HG03280 (cell line): ENCODE measurements around the gene SLC2A8.

Source experiments
- ATAC-seq: cut with Tn5 transposase; IDR thresholded peaks from one replicate; pipeline ENCODE4 v1.9.1; 2021; ENCODE audit warnings: mild to moderate bottlenecking, moderate library complexity; ENCODE audit not compliant: unreplicated experiment

SLC2A8 gene

DNA sequence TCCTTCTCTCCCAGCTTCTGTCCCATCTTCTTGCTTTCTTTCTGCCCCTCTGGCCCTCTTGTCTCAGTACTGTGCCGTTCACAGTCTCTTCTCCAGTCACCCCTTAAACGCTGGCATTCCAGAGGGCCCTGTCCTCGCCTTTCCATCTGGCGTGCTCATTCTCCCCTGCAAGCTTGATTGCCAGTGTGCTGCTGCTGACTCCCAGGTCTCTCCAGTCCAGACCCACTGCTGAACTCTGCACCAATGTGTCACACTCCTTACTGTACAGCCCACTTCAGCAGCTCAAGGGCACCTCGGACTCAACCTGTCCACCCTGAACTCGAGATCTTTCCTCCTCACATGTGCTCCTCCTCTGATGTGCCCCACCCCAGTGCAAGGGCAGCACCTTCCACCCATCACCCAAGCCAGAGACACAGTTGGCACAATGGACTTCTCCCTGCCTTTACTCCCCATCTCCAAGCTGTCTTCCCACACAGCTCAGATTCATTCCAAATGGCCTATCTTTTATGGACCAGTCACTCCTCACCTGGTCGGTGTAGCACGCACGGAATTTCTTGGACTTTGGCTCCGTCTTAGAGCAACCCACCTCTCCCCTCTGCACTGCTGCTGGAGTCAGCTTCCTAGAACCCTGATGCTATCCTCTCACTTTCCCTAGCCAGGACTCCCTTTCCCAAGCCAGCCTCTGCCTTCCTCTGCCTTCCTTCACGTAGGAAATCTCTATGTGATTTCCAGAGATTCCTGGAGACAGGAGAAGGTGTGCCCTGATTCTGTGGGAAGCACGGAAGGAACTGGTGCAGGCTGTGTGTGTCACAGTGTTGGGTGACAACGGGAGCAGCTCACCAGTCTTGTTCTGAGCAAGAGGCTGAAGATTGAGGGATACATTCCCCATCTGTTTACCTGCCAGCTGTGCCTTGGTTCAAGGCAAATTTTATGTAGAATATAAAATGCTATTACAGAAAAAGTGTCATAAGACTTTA lies 26.0 kb upstream of the SLC2A8 start:
- no peak for ATAC-seq

DNA sequence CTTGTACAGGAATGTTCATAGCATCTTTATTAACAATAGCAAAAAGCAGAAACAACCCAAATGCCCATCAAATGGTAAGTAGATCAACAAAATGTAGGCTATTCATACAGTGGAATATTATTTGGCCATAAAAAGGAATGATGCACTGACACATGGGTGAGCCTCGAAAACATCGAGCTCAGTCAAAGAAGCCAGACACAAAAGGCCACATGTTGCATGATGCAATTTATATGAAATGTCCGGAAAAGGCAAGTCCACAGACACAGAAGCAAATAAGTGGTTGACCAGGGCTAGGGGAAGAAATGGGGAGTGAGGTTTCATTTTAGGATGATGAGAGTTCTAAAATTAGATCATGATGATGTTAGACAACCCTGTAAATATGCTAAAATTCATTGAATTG lies 16.5 kb upstream of the SLC2A8 start:
- ATAC-seq, result no peak

DNA sequence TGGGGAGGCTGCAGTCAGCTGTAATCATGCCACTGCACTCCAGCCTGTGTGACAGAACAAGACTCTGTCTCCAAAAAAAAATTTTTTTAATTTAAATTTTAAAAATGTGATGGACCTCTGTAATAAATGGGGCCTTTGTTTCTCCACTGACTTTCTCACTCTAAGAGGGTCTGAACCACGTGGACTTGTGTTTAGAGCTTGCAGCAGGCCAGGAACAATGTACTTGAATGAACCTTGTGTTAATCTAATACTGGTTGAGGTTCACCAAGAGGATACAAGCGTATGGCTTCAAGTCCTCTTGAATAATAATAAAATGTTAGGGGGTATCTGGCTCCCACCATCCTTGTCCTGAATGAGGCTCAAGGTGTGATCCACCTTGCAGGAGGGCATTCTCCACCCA lies 14.4 kb upstream of the SLC2A8 start:
- ATAC-seq, result no peak

DNA sequence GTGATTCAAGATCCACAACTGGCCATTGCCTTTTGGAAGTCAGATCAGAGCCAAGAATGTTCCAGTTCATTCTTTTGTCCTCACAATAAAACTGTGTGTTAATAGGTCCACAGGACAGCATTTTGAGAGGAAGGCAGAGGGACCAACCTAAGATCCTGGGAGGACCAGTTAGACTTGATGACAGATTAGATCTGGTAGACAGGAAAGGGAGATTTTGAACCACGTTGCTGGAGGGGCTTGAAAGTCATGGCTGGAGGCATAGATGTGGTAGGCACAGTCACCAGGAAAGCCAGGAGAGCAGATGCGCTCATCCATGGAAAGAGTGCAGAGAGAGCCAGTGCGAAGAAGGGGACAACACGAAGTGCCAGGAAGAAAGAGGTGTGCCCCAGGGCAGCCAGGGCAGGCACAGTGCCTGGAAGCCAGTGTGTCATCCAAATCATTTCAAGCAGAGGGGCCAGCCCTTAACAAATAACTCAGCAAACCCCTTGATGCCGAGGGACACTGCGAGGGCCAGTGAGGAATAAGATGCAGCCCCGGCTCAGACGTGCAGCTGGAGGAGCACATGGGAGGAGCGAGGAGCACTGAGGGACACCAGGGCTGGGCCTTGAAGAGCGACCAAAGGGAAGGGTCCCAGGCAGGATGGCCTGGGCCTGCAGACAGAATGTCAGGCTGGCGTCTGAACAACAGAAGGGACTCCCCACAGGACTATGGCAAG lies 12.8 kb upstream of the SLC2A8 start:
- ATAC-seq, result no peak

DNA sequence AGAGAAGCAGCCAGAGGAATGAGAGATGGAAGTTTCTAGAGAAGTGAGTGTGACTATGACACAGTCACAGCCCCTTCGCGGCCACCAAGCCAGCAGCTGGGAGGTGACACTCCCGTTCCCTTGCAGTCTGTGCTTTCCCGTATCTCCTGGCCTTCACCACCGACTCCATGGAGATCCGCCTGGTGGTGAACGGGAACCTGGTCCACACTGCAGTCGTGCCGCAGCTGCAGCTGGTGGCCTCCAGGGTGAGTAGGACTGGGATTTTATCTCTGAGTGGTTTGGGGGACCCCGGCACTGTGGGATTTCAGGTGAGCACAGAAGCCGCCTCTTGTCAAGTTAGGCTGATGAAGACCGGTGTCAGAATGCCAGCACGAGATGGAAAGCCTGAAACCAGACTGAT lies 12.1 kb upstream of the SLC2A8 start:
- no peak for ATAC-seq

DNA sequence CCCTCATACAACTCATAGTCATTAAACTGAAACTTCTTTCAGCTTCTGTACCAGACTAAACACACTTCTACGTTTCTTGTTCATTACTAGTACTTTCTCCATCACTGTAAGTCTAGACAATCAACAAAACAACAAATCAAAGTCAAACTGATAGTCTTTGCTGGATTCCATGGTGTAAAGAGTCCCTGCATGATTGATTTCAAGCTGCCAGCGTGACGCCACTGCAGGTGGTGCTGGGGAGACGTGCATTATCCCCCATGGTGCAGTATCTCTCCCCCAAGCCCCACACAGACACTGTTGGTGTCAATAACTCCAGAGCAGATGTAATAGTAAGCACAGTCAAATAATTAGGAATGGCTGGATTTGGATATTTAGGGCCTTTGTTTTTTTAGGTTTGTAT lies 10.7 kb upstream of the SLC2A8 start:
- no peak for ATAC-seq

DNA sequence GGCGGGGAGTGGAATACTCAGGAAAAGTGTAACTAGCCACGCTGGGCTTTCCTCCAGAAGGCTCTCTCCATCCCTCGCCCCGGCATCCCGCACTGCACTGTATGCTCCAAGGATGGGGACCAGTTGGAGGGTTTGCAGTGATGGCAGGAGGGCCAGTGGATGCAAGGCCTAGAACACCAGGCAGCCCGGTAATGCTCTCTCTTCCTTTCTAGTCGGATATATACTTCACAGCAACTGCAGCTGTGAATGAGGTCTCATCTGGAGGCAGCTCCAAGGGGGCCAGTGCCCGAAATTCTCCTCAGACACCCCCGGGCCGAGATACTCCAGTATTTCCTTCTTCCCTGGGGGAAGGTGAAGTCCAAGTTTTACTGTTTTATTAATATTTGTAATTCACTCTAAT lies 10.0 kb upstream of the SLC2A8 start:
- no peak for ATAC-seq

DNA sequence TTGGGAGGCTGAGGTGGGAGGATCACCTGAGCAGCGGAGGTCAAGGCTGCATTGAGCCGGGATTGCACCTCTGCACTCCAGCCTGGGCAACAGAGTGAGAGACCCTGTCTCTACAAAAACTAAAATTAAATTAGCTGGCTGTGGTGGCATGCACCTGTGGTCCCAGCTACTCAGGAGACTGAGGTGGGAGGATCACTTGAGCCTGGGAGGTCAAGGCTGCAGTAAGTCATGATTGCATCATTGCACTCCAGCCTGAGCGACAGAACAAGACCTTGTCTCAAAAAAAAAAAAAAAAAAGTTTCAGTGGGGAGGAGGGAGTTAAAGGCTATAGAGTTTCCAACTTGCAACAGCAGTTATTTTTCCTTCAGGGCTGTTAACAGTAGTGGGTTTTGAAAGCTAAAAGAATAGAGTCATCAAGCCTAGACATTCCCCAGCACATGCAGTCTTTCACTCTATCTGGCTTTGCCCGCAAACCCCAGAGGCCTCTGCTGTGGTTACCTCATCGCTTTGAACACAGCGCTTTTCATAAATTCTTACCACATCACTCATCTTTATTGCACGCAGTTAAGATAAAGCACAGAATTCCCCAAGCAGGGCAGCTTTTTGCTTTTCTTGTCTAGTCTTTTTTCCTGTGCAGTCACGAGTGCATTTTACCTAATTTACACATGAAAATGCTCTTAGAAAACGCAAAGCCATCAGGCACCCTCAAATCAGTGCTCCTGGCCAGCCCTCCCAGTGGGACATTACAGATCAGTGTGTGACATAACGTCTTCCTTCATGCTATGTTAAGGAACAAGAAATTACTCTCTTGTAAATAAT lies 8.7 kb upstream of the SLC2A8 start:
- ATAC-seq, result peak; percentile 80

DNA sequence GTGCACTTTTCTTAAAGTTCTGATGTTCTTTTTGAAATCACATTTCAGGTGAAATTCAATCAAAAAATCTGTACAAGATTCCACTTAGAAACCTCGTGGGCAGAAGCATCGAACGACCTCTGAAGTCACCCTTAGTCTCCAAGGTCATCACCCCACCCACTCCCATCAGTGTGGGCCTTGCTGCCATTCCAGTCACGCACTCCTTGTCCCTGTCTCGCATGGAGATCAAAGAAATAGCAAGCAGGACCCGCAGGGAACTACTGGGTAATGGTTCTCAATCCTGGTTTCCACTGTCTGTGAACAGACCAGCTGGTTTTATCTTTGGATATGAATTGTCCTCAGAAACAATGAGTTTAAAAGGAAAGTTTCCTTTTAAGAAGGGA lies 8.1 kb upstream of the SLC2A8 start:
- no peak for ATAC-seq

DNA sequence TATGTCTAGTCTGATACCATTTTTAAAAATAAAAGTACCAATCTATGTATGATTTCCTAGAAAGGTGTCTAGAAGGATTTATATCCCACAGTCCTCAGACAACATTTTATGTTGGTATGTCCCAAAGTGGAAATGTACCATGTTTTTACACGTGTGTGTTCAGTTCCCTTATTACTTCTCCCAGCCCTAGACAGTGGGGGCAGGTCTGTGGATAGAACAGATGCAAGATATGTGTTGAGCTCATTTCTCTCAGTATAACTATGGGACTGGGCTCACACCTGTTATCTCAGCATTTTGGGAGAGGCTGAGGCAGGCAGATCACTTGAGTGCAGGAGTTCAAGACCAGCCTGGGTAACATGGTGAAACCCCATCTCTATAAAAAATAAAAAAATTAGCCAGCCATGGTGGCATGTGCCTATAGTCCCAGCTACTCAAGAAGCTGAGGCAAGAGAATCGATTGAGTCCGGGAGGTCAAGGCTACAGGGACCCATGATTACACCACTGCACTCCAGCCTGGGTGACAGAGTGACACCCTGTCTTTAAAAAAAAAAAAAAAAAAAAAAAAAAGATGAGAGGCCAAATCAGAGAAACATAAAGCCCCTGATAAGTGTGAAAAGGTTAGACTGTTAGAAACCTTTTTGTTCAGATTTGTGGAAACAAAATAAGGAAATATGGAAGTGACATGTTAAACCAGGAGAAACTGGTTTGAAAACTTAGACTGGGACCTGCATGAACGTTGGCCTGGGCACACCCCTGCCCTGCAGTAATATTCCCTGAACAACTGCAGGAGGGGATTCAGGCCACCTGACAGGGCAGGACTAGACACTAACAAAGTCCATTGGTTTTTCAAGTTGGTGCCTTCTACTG lies 7.4 kb upstream of the SLC2A8 start:
- ATAC-seq, result no peak

DNA sequence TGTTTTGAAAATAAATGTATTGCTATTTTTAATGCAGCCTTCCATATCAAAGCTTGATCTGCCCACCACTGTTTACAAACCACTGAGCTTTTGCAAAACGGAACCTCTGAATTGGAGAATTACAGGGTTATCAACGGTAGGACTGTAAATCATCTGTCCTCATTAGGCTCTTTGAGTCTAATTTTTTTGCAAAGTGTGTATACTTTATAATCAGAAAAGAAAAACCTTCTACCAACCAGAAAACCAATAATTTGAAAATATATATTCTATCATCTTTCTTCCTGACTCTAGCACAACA lies 6.8 kb upstream of the SLC2A8 start:
- ATAC-seq, result no peak

DNA sequence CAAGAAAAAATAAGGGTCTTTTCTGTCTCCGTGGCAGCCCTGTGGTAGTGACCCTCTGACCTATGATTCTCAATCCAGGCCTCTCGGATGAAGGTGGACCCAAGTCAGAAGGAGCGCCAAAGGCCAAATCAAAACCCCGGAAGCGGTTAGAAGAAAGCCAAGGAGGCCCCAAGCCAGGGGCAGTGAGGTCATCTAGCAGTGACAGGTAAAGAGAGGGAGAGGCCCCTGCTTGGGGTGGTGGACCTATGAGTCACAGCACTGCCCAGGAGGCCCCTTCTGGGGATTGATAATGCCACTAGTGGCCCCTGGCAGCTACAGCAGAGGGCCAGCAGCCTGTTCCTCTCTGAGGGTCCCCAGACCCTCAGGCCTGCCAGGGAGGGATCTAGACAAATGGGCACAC lies 6.4 kb upstream of the SLC2A8 start:
- no peak for ATAC-seq

DNA sequence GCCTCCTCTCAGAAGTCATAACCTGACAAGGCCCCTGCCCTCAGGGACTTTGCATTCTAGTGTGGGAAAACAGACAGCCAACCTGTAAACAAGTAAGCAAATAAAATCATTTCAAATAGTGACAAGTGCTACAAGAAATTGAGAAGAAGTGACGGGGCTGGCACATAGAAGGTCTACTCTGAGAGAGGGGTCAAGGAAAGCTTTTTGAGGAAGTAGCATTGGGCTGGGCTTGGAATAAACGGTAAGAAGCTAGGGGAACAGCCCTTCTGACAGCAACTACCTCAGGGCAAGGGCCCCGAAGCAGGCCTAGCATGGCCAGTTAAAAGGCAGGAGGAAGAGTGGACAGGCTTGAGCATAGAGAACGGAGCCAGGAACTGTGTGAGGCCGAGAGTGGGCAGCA lies 4.8 kb upstream of the SLC2A8 start:
- ATAC-seq, result no peak

DNA sequence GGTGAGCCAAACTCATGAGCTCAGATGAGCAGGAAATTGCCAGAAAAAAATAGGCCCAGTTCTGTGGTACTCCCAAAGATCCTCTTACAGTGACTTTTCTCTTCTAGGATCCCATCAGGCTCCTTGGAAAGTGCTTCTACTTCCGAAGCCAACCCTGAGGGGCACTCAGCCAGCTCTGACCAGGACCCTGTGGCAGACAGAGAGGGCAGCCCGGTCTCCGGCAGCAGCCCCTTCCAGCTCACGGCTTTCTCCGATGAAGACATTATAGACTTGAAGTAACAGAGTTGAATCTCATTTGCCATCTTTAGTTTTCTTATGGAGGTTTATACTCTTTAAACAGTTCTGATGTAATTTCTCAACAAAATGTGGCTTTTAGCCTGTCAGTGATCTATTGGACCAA lies 4.0 kb upstream of the SLC2A8 start:
- no peak for ATAC-seq

DNA sequence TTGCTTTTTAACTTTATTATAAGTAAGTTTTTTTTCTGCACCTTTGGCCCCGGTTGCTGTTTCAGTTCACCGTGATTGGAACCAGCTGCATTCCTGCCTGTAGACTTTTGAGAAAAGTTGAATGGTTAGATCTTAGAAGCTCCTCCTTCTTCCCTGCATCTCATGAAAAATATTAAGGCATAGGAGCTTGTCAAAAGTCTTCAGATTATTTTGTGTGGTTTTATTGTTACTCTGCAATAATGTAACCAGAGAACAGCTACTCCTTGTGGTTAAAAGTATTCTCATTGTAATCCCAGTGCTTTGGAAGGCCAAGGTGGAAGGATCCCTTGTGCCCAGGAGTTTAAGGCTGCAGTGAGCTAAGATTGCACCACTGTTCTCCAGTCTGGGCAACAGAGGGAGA lies 3.3 kb upstream of the SLC2A8 start:
- no peak for ATAC-seq

DNA sequence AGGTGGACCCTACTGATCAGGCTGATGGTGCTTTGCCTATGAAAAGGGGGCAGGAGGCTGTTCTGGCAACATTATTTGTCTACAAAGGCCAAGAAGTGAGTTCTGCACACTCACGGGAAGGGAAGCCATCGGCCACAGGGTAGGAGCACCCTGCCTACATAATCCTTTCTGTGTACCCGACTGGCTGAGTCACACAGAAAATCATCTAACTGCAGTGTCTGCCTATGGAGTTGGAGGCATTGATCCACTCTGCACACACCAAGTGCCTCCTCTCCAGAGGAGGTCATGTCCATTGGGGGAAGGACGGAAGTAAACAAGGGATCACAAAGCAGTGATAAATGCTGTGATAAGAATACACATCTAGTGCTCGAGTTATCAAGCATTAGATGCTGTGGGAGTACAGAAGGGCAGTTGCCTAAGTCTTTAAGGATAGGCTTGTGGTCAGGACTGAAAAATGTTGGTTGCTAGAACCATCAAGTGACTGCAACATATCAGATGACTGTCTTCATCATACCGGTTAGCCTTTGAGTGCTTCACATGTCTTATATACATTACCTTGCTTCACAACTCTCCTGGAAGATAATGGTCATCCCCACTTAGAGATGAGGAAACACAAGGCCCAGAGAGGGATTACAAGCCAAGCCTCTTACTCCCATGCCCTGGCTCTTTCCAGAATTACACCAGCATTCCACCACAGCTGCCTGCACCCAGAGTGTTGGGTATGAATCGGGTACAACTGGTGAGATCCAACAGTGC lies 1.3 kb upstream of the SLC2A8 start:
- no peak for ATAC-seq

DNA sequence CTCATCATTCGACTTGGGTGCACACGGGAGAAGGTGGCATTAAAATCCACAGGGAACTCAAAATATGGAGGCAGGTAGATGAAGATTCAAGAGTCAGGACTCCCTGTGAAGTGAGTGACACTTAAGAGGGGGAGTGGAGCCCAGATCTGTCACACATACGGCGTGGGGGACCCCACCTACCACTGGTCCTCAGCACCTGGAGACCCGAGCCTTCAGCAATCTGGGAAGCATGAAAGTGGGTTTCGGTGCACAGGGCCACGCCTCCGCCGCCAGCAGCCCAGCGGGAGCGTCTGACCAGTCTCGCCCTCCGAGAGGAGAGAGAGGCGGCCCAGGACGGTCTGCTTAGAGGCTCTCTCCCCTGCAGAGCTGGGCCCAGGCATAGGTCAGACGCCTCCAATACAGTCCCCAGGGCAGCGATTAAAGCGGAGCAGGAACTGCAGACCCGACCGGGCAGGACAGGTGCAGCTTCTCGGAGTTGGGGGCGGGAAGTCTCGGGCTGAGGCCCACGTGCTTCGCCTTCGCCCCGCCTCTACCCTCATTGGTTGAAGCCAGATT lies 639 bp upstream of the SLC2A8 start:
- no peak for ATAC-seq

DNA sequence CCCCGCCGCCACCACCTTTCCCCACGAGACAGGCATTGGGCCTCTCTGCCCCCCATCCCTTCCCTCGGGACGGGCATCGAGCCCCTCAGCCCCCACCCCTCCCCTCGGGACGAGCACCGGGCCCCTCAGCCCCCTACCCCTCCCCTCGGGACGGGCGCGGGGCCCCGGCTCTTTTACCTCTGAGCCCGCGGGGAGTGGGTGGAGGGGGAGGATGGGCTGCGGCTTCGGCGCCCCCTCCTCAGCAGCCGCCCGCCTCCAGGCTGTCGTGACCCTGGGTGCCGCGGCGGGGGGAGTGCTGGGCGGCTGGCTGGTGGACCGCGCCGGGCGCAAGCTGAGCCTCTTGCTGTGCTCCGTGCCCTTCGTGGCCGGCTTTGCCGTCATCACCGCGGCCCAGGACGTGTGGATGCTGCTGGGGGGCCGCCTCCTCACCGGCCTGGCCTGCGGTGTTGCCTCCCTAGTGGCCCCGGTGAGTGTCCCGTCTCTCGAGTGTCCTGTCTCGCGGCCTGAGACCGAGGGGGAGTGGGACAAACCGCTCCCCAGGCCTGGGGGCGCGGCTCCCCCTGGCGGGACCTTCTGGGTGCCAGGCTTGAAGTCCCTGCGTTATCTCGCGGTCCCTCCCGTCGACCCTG lies 791 bp downstream of the SLC2A8 start:
- ATAC-seq, result no peak

DNA sequence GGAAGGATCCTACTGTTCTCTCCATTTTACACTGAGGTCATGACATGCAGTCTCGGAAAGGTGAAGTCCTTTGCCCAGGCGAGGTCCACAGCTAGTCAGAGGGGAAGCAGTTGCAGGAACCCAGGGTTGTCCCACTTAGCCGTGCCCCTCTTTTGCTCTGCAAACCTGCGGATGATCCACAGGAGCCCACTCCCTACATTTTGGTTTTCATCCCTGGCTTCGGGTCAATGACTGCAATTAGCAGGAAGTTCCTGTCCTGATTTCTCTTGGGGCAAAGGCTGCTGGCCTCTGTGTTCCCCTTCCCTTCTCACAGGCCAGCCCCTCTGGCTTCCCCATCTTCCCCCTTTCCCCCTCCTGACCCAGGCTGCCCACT lies 1.3 kb downstream of the SLC2A8 start:
- no peak for ATAC-seq
